Stimulated activated CD4-positive, alpha-beta T cell treated with anti-CD3 and anti-CD28 coated beads, TNF-alpha, amount 100 ng/mL, for 48 hours (primary cell): Measurements from ENCODE around the gene ATP6AP2.

Source experiments
- DNase-seq, 3 donors: peaks; one replicate each; pipeline ENCODE4 v3.0.0-alpha.2; 2020; ENCODE audit warnings: low read depth in 3 of 3

ATP6AP2 gene, protein sequence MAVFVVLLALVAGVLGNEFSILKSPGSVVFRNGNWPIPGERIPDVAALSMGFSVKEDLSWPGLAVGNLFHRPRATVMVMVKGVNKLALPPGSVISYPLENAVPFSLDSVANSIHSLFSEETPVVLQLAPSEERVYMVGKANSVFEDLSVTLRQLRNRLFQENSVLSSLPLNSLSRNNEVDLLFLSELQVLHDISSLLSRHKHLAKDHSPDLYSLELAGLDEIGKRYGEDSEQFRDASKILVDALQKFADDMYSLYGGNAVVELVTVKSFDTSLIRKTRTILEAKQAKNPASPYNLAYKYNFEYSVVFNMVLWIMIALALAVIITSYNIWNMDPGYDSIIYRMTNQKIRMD

DNA sequence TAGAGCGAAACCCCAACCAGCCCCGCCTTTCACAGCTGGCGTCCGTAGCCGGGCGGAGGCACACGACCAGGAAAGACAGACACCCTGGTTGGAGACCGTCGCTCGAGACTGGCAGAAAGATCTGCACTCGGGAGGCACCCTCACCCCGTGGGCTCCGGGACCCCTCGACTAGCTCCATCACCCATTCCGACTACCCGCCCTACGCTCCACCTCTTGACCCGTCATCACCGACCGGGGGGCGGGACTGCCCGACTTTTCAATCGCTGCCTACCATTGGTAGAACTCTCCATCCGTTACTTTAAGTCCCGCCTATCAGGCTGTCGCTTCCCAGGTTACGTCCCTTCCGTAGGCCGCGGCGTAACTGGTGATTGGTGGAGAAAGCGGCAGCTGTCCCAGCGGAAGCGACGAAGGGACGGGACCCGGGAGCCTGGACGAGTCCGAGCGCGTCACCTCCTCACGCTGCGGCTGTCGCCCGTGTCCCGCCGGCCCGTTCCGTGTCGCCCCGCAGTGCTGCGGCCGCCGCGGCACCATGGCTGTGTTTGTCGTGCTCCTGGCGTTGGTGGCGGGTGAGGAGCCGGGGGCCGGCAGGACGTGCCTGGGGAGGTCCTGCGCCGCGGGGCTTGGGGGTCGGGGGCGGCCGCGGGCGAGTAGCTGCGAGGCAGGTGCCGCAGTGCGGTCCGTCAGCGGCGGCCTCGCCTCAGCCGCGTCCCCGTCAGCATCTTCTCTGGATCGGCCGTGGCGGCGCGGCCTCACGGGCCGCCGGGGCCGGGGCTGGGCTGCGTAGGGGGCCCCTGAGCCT is at the start of gene ATP6AP2:
Gene ATP6AP2, plus strand, starts transcription at position 434 of the 799 bp plus-strand sequence. Its CDS starts 96 bp downstream, at position 530.
- DNase-seq, result peak; percentile 73 to 87 (median 77)

DNA sequence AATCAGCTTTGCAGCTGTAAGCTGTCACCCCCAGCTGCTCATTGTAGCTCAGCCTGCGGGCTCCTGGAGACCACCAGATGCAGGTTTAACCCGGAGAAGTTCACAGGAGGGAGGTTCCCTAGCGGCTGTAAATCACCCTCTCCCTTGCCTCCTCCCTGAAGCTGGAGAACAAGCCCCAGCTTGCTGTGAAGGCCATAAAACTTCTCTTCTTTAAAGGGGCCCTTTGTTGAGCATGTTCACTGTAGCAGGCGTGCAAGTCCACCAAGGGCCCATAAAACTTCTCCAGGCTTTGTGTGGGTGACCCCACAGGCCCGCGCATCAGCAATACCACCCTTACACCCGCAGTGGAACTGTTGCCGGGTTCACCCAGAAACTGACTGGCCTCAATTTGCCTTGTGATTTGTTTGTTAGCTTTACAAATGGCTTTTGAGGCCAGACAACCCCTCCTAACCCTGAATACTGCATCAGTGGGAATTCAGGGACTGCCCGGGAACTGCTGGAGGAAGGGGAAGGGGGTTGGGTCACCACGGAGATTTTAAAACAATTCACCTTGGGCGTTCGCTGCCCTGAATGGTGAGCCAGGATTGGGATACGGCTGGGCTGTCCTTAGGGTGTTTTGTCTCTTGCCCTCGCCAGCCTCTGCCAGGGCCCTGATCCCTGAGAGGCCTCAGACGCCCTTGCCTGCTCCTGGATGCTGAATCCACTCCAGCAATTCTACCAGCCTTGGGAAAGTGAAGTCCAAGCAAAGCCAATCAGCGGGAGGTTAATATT is 49.5 kb upstream of the ATP6AP2 start:
- no peak for DNase-seq

DNA sequence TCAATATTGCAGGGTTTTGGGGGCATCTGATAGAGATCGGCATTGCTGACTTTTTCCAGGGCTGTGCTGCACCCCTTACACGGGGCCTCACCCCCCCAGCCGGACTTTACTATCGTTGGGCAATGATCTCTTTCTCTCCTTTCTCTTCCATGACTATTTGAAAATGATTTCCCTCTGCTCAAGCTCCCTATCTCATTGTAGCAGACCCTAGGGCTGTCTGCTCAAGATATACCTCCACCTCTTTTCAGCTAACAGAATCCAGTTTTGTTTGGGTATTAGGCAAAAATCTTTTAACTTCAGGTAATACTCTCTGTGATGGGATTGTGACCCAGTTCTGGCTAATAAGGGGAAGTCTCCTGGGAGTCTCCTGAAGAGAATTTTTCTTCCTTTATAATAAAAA is 43.5 kb upstream of the ATP6AP2 start:
- no peak for DNase-seq

DNA sequence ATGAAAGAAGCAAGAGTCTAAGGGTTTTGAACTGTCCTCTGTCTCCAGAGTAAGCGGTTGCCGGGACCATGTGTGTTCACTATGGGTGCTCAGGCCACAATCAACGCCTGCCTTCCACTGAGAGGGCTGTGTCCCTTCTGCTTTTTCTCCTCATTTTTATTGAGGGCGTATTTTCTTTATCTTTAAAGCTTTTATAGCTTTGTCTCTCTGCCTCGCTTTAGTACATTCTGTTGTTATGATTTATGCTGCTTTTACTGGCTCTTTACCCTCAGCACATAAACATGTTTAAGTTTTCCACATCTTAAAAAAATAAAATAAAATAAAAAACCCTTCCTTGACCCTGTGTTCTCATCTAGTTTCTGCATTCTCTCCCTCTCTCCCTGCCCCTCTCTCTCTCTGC is 42.4 kb upstream of the ATP6AP2 start:
- DNase-seq, result no peak

DNA sequence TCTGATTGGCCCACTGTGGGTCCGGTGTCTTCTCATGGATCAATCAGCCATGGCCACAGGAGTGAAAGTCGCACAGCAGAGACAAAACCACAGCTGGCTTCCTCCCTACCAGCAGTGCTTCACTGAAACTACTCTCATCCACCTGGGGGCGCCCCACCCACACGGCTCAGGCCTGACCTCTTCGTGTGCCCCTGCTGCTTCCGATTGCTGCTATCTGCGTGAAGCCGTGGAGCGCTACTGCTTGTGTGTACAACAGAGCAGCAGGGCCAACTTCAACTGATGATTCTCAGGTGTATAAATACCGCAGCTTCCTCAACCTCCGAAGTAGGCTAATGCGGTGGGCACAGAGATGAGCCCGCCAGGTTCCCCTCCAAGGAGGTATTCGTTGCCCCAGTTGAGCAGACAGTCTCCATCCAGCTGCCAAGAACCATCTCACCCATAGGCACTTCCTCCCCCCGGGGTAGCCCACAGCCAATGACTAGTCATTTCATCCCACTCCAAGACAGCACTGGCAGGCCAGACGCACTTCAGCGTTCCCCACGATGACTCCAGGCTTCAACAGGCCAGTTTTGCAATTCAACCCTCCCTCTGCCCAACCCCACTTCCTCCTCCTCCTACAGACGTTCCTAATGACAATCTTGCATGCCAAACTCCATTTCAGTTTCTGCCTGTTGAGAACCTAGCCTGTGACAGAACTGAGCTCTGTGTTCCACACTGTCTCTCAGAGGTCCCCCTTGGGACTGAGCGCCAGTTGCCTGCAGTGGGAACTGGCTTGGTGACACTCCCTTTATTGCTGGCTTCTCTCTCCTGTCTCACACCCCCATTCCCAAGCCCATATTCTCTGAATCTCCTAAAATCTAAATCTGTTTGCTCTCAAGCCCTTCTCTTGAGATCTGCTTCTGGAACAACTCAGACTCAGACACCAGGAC is 41.3 kb upstream of the ATP6AP2 start:
- peak; percentile 31 to 66 (median 55) for DNase-seq

DNA sequence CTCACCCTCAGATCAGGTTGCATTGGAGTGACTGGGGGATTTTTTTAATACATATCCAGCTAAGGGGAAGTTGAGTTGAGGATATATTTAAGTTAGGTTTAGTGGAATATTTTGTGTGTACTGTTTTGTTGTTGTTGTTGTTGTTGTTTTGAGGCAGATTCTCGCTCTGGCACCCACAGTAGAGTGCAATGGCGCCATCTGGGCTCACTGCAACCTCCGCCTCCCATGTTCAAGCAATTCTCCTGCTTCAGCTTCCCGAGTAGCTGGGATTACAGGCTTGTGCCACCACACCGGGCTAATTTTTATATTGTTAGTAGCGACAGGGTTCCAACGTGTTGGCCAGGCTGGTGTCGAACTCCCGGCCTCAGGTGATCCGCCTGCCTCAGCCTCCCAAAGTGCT is 38.6 kb upstream of the ATP6AP2 start:
- DNase-seq, result no peak

DNA sequence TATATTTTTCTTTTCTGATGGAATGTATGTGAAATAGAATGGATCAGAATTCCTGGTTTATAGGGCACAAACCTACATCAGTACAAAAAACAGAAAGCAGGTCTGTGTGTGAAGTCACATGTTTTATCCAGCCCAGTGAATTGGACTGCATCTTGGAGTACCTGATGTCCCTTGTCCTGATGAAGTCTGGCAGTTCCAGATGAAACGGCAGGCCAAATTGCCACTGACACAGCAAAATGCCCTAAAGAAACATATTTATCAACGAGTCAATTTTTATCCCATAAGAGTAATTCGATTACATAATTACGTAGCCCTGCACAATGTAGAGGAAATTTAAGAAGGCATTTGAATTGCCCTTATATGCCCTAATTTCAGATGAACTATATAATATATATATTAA is 37.8 kb upstream of the ATP6AP2 start:
- no peak for DNase-seq

DNA sequence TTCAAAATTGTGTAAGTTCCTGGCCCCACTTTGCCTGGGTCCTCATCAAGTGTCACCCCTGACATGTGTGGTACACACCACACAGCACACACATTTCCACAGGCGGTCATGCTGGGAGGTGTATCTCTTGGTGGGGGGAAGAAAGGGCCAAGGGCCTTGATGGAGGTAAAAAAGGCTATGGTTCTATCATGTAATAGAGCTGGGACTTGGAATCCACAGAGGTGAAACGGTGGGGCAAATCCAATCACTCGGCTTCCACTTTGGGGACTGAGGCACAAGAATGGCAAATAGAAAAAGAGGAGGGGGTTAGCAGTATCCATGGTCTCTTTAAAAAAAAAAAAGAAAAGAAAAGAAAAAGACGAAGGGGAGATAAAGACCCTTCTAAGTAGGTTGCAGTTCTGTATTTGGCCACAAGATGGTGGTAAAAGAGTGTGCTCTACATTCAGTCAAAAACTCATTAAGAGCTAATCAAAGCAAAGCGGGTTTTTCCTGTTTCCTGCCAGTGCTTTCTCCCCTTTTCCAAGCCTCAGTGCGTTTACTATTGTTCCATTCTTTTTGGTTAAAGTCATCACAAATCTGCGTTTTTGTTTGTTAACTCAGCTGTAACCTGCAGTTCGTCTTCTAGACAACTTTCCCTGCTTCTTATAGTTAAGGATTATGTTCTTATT is 37.0 kb upstream of the ATP6AP2 start:
- peak in 1 of 3 donors; percentile 12 for DNase-seq

DNA sequence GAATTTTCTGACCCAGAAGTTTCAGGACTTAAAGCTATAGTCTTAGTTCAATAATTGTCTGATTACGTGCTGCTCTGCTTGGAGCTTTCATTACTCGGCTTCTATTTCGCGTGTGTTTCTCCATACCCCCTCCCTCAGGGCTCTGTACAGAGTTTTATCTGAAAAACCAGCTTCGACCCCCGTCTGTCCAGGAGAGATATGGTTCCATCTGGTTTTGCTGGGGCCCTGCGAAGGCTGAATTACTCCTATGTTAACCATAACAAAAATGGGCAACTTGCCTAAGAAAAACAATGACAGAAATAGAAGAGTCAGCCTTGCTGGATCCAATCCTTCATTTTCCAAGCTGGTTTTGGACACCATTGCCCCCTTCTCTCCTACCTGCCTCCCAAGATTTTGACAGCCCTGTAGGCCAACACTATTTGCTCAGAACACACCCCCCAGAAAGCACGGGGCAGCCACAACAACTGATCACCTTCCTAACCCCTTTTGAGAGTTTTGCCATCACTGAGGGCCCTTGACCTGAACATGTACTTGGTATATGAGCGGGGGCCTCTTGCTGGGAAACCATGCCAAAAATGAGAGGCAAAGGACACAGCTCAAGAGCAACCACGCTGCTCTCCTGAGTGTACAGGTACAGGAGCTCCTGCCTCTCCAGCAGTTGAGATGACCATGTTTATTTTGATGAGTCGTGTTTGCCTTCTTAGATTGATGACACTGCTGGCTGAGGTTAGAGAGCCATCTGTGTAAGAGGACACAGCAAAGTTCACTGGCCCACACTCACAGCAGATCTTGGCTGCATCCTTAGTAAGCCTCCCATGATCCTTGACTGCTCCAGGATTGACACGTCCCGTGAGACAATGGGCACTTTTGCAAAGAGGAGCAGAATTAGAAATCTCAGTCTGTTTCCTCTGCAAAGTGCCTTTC is 36.2 kb upstream of the ATP6AP2 start:
- DNase-seq, result no peak

DNA sequence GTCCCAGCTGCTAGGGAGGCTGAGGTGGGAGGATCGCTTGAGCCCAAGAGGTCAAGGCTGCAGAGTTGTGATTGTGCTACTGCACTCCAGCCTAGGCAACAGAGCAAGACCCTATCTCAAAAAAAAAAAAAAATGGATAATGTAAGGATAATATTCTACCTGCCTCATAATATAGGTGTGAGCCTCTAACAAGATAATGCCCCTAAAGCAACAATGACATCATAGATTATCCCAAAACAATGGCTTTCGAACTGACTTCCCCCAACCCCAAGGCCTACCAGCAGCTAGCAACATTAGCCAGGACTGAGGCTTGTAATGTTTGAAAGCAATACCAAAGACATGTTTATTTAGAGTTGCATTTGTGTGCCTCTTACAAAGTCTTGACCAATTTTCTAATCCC is 33.9 kb upstream of the ATP6AP2 start:
- DNase-seq, result no peak

DNA sequence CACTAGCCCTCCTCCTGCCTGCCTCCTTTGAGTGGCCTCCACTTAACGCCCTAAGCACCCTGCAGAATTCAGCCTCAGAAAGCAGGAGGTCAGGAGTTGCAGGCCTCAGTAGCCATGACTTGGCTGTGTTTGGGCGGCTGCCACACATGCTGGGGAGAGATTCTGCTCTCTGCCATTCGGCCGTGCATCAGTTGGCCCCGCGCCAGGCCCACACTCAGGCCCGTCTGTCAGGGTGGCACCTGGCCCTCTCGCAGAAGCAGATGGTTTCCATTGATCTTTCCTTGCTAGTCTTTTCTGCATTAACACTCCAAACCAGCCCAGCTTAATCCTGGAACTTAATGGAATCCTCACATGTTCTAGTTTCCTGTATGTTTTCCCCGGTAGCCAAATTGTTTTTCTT is 30.7 kb upstream of the ATP6AP2 start:
- no peak for DNase-seq

DNA sequence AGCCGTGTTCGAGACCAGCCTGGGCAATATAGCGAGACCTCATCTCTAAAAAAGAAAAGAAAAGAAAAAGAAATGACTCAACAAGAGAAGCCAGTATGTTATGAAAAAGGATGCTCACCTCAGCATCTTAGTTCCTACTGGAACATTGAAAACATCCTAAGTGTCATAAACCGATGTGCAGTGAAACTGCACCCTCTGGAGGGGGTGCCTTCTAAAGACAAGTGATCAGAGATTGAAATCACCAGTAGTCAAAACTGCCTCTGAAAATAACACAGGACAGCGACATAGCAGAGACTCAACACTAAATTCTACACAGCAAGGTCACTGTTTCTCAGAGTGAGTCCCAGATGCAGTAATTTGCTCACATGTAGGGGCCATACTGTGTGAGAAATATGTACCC is 28.0 kb upstream of the ATP6AP2 start:
- DNase-seq, result no peak

DNA sequence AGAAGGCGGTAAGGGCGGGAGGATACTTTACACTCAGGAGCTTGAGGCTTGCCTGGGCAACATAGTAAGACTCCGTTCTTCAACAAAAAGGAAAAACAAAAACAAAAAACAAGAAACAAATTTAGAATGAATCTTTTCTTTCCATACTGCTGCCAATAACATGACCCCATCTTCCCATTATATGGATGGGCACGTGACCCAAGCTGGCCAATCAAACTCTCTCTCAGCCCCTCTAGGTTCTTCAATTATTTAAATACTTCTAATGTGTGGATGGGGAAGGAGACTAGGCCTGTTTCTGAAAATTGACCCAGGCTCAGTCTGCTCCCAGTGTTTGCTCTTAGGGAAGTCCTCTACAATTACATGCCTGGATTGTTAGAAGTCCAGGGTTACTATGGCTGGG is 22.2 kb upstream of the ATP6AP2 start:
- DNase-seq, result no peak

DNA sequence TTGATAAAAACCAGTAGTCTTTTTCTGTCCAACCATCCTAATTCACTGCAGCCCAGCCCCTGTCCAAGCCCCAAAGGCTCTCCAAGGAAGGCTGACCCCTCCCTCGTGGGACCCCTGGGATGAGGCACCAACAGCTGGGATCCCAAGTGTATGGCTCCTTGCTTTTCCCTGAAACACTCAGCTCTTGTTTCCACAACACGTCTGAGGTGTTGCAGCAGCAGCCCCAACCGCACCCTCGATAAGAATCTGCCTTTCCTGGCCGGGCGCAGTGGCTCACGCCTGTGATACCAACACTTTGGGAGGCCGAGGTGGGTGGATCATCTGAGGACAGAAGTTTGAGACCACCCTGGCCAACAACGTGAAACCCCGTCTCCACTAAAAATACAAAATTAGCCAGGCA is 17.0 kb upstream of the ATP6AP2 start:
- DNase-seq, result no peak

DNA sequence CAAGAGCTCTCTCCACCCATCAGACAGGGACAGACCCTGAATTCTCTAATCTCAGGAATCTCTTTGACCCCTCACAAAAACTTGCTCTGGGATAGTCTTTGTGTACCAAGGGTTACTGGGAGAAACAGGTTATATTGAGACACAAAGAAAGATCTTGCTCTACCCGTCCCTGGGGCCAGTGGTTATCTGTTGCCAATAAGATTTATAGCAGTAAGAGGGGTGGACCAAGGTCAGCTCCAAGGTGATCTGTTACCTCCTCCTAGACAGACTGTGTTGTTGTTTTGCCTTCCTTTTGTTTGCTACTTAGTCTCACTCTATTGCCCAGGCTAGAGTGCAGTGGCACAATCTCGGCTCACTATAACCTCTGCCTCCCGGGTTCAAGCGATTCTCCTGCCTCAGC is 16.3 kb upstream of the ATP6AP2 start:
- no peak for DNase-seq

DNA sequence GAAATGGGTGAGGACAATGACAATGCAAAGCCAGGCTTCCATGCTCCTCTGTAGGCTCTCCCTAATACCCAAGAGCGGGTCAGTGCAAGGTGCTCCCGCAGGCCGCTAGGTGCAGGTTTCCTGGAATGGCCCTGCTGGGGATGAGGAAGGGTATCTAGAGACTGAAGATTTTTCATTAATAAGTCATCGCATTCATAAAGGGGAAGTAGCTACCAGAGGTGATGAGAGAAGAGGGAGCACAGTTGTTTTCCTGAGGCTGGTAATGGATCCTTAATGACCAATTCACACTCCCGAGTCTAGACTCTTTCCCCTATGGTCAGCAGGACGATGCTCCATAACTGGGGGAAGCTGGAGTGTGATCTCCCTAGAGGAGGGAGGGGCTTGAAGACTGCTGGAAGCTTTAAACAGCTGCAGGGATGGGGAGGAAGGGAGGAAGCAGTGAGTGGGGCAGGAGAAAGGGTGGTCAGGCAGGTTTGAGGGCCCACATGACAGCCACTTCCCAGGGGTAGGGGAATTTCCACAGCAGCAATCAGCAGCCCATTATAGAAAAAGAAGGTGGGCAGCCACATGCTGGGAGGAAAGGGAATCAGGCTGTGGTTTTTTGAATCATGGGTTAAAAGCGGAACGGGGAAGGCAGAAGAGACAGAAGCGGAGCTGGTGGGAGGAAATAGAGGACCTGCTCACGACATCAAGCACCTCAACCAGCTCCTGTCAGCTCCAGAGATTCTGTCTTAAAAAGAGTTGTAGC is 10.2 kb upstream of the ATP6AP2 start:
- DNase-seq, result no peak

DNA sequence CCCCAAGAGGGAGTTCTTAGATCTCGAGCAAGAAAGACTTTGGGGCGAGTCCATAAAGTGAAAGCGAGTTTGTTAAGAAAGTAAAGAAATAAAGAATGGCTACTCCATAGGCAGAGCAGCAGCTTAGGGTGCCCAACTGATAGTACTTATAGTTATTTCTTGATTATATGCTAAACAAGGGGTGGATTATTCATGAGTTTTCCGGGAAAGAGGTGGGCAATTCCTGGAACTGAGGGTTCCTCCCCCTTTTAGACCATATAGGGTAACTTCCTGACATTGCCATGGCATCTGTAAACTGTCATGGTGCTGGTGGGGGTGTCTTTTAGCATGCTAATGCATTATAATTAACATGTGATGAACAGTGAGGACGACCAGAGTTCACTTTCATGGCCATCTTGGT is 9.6 kb upstream of the ATP6AP2 start:
- DNase-seq, result peak in 1 of 3 donors; percentile 32

DNA sequence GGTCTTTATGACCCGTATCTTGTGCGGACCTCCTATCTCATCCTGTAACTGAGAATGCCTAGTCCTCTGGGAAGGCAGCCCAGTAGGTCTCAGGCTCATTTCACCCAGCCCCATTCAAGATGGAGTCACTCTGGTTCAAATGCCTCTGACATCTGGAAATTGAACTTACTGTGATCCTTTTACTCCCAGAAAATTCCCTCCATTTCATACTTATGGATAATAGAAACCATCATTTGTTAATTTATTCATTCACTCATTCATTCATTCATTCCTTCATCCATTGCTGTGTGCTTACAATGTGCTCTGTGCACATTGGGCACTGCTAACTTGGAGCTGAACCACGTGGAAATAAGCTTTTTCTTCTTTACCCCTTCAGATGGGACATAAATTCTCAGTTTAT is 9.2 kb upstream of the ATP6AP2 start:
- no peak for DNase-seq

DNA sequence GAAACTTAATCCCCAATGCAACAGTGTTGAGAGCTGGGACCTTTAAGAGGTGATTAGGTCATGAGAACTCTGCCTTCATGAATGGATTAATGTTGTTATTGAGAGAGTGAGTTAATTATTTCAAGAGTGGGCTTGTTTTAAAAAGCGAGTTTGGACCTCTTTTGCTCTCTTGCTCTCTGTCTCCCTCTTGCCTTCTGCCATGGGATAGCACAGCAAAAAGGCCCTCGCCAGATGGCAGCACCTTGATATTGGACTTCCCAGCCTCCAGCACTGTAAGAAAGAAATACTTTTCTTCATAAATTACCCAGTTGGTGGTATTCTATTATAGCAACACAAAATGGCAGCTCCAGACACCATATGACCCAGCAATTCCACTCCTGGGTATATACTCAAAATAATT is 7.0 kb upstream of the ATP6AP2 start:
- no peak for DNase-seq
